Neural crest cell (in vitro differentiated cells): ENCODE measurements around the gene LIG3. TPM values are rescaled to one million over a fixed set of nuclear protein-coding genes. Genes with fewer than 3 reads are reported as not detected.

Source experiments
- DNase-seq: peaks from one replicate; pipeline ENCODE4 v3.0.0; 2021; ENCODE audit warnings: low read depth, mixed read lengths, low spot score
- H3K27ac Mint-ChIP-seq: one replicate; pipeline ENCODE4 v1.8.0; 2021; ENCODE audit warnings: mild to moderate bottlenecking, mixed read lengths; ENCODE audit not compliant: unreplicated experiment
- H3K27me3 Mint-ChIP-seq: 2 replicates; pipeline ENCODE4 v1.8.0; 2021; ENCODE audit warnings: low read depth, mild to moderate bottlenecking, mixed read lengths
- H3K36me3 Mint-ChIP-seq: 2 replicates; pipeline ENCODE4 v1.8.0; 2021; ENCODE audit warnings: low read depth, mild to moderate bottlenecking, mixed read lengths
- H3K4me1 Mint-ChIP-seq: 2 replicates; pipeline ENCODE4 v1.8.0; 2021; ENCODE audit warnings: mixed read lengths
- H3K4me3 Mint-ChIP-seq: one replicate; pipeline ENCODE4 v1.8.0; 2021; ENCODE audit warnings: mild to moderate bottlenecking, mixed read lengths
- H3K9me3 Mint-ChIP-seq: 2 replicates; pipeline ENCODE4 v1.8.0; 2021; ENCODE audit warnings: mixed read lengths
- CTCF ChIP-seq: fragments of 200-600 bp; sonication (generic); conservative IDR thresholded peaks from 2 replicates; pipeline ENCODE4 v1.5.0; 2021; ENCODE audit warnings: antibody characterized with exemption, mild to moderate bottlenecking
- total RNA-seq: library from RNA; stranded (reverse); gene quantifications from 2 replicates; pipeline ENCODE4 v1.2.1, GENCODE V29; 2021

The LIG3 gene
- total RNA-seq, 1 donor from 2014 or later = 110 TPM

GRCh38 chr17:35018814-35019213 is 38.5 kb downstream of the LIG3 start:
- H3K27ac Mint-ChIP-seq = no peak overlapping the region
- H3K9me3 Mint-ChIP-seq = no peaks in the 10 kb centered on the region
- H3K36me3 Mint-ChIP-seq = peaks cover 7% of the 10 kb centered on the region
- H3K4me3 Mint-ChIP-seq = no peak overlapping the region
- H3K27me3 Mint-ChIP-seq = no peaks in the 10 kb centered on the region
- peaks cover 14% of the 10 kb centered on the region for H3K4me1 Mint-ChIP-seq
- no peak for TF ChIP-seq CTCF
- no peak for DNase-seq

- DNase-seq = no peak
These were observed 39.3 kb downstream of the LIG3 start for GRCh38 chr17:35019386-35020179.

GRCh38 chr17:35021520-35022380 is 41.4 kb downstream of the LIG3 start:
- Mint-ChIP-seq H3K4me1 (peaks cover 8% of the 10 kb centered on the region), H3K4me3 (no peak overlapping the region), H3K27ac (no peak overlapping the region), H3K9me3 (no peaks in the 10 kb centered on the region), H3K36me3 (peaks cover 3% of the 10 kb centered on the region), H3K27me3 (no peaks in the 10 kb centered on the region)
- TF ChIP-seq CTCF = no peak
- DNase-seq = no peak

More at GRCh38 chr17:35019386-35020179, 39.3 kb downstream of the LIG3 start:
- no peaks in the 10 kb centered on the region for H3K9me3 Mint-ChIP-seq
- H3K4me1 Mint-ChIP-seq = peaks cover 14% of the 10 kb centered on the region
- TF ChIP-seq CTCF = no peak
- peaks cover 7% of the 10 kb centered on the region for H3K36me3 Mint-ChIP-seq
- no peak overlapping the region for H3K4me3 Mint-ChIP-seq
- no peaks in the 10 kb centered on the region for H3K27me3 Mint-ChIP-seq
- no peak overlapping the region for H3K27ac Mint-ChIP-seq

- TF ChIP-seq CTCF = no peak
- Mint-ChIP-seq H3K27me3 (no peaks in the 10 kb centered on the region), H3K4me1 (no peaks in the 10 kb centered on the region), H3K27ac (peak overlapping the region; percentile 5), H3K9me3 (no peaks in the 10 kb centered on the region), H3K4me3 (no peak overlapping the region), H3K36me3 (no peaks in the 10 kb centered on the region)
- DNase-seq = no peak
These were observed 42.3 kb downstream of the LIG3 start for GRCh38 chr17:35022536-35023063.

- H3K27ac Mint-ChIP-seq = no peak overlapping the region
- H3K27me3 Mint-ChIP-seq = no peaks in the 10 kb centered on the region
- H3K9me3 Mint-ChIP-seq = no peaks in the 10 kb centered on the region
- no peaks in the 10 kb centered on the region for H3K4me1 Mint-ChIP-seq
- H3K4me3 Mint-ChIP-seq = no peak overlapping the region
- no peak for TF ChIP-seq CTCF
- DNase-seq = no peak
- H3K36me3 Mint-ChIP-seq = no peaks in the 10 kb centered on the region
These were observed 43.2 kb downstream of the LIG3 start for GRCh38 chr17:35023538-35023937.
